Fibroblast of skin of back (primary cell): ENCODE measurements around the gene OAF.
A peak's percentile ranks its signal among the peaks of the same experiment; 100 is the strongest.

Experiments used
- DNase-seq: peaks from one replicate; pipeline ENCODE4 v3.0.0-alpha.2; 2013

The OAF gene

DNA sequence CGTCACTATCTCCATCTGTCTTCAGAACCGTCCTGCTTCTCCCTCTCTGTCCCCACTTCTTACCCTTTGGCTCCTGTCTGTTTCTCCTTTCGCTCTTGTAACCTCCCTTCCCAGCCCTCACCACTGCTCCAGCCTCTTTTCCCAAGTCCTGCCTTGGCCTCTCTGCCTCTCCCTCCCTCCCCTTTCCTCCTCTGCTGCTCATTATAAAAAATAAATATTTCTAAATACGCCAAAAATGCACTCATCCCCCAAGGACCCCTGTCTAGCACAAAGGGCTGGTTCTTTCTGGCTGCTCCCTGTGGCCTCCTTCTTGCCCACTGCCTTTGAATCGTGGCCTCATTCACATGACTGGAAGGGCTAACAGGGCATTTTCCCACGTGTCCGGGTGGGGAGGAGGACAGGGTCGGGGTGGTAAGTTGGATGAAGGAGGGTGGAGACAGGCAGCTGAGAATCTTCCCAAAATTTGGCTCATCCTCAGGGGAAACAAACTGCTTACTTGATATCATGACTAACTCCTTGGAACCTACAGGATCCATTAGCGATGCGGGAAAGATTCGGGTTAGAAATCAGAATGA lies 26.4 kb upstream of the OAF start:
- no peak for DNase-seq

DNA sequence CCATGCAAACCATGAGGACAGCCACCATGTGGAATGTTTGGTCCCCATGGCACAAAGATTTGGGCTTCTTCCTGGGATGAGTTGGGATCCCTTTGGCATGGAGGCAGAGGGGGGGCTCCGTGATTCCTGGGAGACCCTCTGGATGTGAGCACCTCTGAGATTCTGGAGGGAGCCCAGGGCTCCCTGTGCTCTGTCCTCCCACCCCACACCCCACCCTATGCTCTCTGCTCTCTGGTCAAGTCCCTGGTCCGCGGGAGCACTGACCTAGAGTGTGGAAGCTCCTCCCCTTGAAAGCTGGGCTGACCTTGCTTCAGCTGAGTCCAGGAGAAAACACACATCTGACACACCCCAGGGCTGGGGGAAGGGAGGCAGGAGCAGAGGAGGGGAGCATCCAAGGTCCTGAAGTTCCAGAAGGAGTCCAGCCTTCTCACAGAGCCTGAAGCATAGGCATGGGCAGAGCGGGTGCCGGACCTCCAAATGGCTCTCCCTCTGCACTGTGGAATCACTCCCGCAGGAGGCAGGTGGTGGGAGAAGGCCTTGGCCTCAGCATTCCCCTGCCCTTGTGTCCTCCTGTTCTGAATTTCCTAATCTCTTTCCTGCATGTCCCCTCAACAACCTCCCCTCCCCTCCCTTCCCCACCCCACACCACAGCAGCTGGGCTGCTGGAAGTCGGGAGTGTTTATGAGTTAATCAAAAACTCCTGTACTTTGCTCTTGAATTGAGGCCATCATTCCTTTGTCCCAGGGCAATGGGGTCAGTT lies 25.7 kb upstream of the OAF start:
- DNase-seq: no peak

DNA sequence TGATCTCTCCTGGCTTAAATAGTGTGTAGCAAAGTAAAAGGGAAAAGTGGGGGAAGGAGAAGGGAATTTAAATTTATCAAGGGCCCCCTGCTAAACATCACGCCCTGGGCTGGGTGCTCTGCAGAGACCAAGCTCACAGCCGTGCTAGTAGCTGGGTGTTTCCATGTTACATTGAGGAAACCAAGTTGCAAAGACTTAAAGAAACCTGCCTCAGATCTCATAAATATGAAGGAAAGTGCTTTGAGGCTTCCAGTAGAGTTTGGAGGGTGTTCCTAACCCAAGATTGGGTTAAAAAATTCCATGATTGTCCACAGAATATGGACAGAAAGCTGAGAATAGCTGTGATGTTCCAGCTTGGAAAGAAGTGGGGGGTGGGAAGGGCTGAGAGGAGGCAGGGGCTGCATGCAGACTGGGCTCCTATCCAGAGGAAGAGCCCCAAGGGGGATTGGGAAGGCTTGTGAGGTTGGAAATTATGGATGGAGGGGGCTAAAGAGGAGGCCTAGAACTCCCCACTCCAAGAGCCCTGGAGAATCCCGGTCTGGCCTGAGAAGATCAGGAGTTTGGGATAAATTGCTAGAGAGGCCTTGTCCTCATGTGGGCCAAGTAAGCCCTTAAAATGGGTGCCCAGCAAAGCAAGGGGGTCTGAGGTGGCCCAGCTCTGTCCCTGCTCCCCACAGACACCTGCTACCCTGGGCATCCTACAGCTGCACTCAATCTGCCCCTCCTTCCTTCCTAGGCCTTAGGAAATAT lies 25.0 kb upstream of the OAF start:
- DNase-seq: no peak

DNA sequence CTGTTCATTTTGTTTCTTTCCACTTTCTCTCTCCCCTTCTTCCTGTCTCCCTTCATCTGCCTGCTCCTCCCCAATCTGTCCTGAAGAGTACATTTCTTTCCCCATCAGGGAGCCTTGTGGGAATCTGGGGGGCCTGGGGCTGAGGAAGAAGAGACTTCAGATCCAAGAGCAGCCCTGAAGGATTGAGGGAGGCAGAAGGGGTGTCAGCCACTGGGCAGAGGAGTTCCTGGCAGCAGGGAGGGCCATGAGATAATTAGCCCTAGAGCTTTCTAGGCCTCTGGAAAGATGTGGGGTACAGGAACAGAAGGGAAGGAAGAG lies 24.4 kb upstream of the OAF start:
- DNase-seq: no peak

DNA sequence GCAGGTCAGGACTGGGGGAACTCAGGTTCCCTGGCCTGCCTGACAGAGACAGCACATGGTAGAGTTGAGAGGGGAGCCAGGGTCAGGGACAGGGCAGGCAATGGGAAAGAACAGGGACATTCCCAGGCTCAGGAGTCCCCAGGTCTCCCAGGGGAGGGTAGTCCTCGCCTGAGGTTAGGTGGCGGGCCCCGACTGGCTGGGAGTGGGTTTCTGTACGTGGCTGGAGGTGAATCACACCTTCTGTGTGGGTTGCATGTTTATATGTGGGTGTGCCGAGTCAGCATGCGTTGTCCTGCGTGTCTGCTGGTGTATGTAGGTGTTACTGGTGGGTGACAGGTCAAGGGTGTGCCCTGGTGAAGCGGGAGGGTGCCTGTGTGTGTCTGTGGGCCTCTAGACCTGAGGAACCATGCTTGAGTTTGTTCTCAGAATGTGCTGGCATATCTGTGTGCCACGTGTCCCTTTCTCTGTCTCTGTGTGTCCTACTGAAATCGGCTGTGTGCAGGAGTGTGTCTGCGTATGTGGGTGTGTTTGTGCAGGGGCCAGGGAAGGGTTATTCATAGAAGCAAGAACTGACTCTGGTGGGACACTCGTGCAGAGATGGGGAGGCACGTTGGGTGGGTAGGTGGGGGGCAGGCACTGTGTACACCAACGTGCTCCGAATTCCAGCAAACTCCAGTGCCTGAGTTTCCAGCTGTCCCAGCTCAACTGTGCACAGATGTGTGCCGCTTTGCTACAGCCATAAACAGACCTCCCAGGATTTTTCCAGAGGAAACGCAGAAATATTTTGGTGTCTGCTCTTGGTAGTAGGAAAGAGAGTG lies 23.8 kb upstream of the OAF start:
- DNase-seq: peak; percentile 30

DNA sequence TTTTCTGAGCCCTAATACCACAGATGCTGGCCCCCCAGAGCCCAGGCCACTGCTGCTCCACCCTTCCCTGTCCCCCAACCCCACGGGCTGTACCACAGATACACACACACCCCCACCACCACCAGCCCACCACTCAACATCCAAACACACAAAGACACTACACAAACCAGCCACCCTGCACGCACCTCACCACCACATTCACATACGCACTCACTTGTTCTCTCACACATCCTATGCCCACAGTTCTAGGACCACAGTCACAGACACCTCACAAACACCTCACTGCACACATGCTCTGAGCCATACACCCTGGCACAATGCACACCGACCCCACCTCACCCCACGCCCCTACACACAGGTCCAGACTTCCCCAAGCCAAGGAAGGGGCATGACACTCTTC lies 22.5 kb upstream of the OAF start:
- DNase-seq: no peak

DNA sequence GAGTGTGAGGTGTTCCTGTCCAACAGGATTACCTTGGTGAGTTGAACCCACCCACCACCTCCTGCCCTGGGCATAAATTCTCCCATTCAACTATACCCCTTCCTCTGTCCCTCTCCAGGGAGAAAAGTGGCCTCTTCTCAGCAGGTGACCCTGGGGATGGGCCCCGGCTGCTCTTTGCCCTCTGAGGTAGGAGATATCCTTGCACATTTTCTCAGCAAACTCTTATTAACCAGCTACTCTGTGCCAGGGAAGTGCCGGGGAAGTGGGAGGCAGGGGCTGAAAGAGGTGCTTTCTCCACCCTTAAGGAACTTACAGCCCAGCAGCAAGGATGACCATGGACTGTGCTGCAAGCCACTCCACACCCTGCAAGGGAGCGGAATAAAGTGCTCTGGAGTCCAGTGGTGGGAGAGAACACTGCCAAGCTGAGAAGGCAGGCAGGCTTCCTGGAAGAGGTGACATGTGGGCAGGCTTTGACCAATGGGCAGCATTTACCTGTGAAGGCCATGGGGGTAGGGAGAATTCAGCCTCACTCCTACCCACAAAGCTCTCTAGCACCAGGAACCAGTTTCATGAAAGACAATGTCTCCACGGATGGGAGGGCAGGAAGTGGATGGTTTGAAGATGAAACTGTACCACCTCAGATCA lies 21.9 kb upstream of the OAF start:
- no peak for DNase-seq

DNA sequence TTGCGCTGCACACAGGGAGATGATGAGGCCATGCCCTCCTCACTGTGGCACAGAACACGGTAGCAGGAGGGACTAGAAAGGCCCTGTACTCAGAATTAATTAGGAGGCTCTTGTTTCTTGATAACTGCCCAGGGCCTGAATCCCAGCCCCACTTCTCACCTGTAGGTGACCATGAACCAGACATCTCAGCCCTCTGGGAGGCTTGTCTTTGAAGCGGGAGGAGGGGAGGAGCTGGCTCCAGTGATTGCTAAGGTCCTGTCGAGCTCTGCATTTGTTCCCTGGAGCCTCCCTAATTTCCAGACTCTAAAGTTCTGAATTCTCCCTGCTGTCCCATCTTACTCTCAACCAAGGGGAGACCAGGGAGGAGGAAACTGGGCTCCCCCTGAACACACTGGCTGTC lies 19.8 kb upstream of the OAF start:
- DNase-seq: no peak

DNA sequence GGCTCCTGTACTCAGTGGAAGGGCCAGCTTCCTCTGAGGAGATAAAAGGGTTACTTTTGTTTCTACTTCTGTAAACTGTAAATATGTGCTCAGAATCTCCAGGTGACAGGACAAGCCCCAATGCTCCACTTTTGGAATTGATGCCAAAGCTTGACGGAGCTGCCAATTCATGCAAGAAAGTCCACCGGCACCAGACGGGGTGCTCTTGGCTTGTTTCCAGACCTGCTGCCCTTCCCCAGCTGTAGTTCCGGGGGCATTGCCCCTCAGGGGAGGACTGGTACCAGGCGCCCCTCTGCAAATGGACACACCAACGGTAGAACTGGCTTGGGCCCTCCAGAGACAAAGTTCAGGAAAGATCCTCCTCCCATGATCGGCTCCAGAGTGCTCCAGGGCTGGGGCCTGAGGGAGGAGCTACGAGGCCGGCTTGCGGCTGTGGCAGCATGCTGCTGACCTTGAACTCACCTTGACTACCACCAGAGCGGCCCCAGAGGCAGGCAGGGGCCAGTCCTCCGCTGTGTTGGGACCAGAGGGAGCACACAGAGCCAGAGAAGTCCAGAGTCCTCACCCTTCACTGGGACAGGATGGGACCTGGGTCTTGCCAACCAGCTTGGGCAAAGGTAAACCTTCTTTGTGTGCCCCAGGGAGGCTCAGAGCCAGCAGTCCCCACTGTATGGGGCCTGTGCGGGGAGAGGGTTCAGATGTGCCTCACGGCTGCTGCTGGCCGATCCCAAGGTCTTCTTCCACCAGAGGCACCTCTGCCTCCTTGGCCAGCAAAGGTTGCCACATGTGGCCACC lies 17.8 kb upstream of the OAF start:
- no peak for DNase-seq

DNA sequence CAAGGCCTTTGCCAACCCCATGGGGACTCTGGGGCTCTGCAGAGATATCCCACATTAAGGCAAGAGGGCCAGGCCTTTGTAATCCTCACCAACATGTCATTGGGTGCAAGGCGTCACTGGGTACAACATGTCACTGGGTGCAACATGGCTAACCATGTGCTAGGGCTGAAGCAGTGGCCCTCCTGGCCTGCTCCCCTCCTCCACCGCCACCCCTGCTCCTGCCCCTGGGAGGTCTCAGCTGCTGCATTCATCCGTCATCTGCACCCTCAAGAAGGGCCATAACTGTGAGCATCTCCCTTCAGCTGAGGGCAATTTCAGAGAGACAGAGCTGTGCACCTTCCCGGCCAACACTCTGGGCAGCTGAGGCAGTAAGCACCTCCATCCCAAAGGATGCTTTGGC lies 16.7 kb upstream of the OAF start:
- no peak for DNase-seq

DNA sequence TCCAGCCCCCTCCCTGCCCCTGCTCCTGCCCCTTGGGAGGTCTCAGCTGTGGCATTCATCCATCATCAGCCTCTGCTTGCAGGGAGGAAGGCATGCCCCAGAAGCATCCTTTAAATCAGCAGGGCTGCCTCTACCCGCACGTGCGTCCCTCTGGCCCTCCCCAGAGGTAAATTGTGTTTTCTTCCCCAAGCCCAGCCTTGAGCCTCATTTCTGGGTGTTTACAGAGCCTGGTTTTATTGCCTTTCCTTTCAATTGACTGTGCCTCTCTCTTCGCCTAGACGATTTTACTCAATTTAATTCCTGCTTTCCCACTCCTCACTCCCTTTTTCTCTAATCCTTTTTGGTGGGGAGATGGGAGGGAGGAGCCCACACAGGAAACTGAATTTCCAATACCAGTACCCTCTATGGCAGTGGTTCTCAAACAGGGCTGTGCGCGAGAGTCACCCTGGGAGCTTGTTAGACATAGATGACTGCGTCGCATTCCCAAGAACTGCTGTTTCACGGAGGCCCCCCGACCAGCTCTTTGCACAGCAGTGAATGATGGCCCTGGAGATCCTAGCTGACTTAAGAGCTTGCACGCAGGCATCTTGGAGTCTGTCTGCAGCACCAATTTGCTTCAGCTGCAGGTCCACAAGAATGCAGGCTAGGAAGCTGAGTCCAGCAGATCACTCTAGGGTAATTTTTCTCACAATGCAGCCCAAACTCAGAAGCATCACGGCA lies 15.1 kb upstream of the OAF start:
- DNase-seq: no peak

DNA sequence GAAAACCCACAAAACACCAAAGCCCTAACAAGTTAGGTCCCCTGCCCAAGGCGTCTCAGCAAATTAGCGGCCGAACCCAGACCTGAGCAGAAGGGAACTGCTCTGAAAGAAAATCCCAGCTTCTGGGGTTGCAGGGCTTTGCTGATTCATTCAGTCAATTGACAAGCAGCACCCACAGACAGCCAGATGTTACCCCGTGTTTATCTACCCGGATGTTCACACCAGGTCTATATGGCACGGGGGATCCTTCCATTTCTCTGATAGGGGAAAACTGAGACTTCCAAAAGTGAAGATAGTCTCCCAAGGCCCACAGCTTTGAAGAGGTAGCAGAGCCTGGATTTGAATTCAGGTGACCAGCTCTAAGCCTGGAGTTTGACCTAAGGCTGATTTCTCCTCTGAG lies 14.0 kb upstream of the OAF start:
- DNase-seq: no peak

DNA sequence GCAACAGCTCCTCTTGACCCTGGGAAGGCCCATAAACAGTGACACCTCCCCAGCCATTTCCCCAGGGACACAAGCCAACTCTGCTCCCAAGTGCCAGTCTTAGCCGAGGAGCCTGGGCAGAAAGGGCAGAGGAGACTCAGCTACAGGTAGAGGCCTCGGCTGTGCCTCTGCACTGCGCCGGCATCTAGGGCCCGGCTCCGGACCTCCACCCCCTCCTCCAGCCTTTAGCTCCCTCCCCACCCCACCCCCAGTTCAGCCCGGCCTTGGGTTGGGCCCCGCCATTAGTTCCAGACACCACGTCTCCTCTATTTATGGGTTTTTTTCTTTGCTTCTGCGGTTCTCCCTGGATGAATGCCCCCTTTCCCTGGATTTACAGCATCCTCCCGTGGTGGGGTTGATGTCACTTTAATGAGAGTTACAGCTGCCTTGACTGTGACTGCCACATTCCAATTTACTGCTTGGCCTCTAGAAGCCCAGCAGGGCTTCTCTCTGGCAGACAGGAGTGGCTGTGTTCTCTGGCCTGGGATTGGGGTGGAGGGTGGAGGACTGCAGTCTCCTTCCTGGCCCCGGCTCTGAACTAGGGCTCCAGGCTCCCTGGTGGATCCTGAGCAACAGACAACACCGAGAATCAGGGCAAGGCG lies 13.5 kb upstream of the OAF start:
- peak; percentile 62 for DNase-seq

DNA sequence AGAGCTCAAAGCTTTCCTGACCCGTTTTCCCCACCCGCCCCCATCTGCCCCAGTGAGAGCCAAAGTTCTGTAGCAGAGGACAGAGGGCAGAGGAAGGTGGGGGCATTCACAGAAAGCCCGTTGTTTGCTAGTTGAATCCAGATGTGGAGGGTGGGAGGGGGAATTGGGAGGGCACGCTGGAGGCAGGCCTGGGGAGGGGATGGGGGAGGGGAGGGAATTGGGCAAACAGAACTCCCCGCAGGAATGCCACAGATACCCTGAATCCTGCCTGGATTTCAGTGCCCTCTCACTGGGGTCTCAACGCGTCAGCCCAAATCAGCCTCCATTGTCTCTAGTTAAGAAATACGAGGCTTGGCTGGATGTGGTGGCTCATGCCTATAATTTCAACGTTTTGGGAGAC lies 12.9 kb upstream of the OAF start:
- no peak for DNase-seq

DNA sequence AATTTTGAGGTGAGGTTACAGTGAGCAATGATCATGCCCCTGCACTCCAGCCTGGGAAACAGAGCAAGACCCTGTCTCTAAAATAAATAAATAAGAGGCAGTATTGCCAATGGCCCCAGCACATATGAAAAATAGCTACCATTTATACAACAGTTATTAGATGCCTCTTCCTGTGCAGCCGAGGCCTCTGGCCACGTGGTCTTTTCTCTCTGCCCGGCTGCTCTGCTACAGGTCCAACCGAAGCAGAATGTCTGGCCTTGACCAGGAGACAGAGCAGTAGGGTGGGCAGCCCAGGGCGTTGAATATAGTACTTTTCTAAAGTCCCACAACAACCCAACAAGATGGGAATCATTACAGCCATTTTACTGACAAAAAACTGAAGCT lies 12.4 kb upstream of the OAF start:
- no peak for DNase-seq

DNA sequence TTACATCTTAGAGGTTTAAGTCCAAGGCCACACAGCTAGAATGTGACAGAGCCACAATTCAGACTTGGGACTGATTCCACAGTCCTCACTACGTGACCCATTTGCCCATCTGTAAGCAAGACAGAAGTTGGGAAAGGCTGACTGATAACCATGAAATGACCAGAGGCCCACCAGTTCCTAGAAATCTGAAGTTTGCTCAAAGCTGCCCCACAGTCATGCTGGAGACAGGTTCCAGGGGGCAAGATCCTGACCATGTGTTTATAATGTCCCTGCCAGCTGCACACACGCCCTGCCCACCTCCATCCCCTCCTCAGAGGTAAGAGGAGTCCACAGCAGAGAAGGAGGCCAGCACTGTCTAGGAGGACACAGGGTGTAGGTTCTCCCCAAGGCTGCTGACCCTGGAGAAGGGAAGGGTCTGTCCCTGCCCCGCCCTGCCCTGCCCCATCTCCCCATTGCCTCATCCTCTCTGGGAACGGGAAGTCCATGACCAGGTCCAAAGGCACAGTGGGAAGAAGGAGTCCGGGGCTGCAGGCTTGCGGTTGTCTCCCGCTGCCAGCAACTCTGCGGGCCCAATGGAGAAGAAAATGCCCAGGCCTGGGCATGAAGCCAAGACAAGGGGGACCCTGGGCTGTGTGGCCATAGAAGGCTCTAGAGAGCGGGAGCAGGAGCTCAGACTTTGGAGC lies 11.9 kb upstream of the OAF start:
- DNase-seq: no peak

DNA sequence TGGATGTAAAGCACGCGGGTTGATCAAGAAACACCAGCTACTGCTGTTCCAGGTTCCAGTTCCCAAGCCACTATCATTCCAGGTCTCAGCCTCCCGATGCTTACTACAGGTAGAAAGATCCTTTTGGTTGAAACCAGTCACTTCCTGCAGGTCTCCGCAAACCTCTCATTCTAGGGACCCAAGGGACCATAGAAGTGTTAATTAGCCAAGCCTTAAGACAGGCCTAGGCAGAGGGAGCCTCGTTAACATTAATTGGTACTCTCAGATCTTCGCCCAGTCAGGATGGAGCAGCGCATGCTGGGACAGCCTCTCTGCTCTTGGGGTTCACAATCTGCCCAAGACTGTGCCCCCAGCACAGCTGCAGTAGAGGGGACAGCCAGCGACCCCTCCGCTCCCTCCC lies 11.2 kb upstream of the OAF start:
- no peak for DNase-seq

DNA sequence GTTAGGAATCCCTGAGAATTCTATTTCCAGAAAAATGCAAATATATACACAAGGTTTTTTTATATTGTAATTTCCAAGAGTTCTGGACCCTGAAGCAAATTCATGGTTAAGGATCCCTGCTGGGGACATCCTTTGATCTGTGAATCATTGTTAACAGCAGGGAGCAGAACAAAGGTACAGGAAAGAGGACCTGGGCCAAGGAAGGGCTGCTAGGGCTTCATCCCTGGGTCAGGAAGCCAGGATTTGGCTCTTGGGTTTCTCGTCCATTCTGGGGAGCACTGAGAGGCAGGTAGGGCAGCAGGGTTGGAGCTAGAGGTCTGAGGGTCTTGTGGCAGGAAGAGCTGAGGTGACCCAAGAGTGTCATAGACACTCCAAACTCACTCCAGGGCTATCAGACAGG lies 10.2 kb upstream of the OAF start:
- no peak for DNase-seq

DNA sequence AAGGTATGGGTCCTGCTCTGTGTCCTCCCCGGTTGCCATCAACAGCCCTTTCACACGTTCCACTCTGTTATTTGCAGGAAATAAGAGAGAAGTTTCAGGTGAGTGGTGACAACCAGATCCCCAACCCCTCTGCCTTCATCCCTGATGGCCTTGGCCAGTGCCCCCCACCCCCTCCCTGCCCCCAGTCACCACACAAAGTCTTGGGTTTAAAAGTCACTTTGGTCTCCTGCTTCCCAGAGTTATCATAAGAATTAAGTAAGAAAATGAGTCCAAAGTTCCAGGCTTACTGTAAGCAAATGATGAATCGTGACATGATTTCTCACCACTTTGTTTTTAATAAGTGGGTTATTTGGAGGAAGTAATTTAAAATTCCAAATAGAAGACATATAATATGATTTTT lies 9.2 kb upstream of the OAF start:
- no peak for DNase-seq

DNA sequence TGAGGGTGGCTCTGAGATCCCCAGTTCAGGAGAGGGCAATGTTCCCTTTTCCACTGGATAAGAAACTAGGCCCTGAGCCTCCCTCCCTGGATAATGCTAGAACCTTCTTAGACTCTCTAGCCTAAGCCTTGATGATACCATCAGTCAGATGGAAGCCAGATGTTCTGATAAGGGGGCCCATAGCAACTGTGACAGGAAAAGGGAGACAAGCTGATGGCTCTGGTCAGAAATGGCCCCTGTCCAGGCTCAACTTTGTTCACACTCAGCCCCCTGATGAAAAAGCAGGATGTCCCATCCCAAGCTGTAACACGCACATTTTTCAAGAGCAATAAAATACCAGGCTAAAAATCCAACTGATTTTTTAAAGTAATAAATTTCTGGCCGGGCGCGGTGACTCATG lies 7.2 kb upstream of the OAF start:
- DNase-seq: no peak
